HG03060 (cell line): Measurements from ENCODE around the gene ISL1.

Source experiments
- ATAC-seq: cut with Tn5 transposase; IDR thresholded peaks from one replicate; pipeline ENCODE4 v1.9.1; 2021; ENCODE audit warnings: low read depth, moderate number of reproducible peaks; ENCODE audit not compliant: unreplicated experiment

ISL1 gene

DNA sequence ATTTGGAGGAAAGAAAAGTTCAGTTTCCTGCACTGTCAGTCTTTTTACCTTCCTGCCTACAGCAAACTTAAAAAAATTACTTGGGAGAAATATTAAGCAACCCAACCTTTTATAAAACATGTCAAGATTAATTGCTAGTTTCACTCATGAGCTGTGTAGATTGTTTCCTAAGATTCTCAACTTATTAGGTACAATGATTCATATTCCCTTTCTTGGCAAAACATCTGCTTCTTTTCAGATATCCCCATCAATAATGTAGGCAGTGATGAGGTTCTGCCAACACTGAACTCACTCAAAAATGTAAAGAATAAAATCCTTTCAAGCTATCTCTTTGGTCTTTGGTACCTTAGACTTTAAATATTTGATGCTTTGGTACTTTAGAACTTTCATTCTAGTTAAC, 56.0 kb downstream of the ISL1 start:
- no peak for ATAC-seq
